Measurements from ENCODE around the gene TTC34. TPM values are rescaled to one million over a fixed set of nuclear protein-coding genes. Genes with fewer than 3 reads are reported as not detected.

Gene TTC34
- total and polyA plus RNA-seq, 2 of the 13 experiments (the other 11 are each of a cell fraction or from before 2014, with no cell fraction given), result 0.07 to 0.11 TPM

GRCh38 chr1:2796890-2797740, 4.4 kb downstream of the TTC34 start (continued):
- TF ChIP-seq ZFP91 (CRISPR knock-in tag; IDR thresholded peaks at IDR 0.05; ENCODE audit: borderline replicate concordance), result no peak
- TF ChIP-seq FOXA1 (IDR thresholded peaks at IDR 0.05), result no peak
- TF ChIP-seq FOXA1 (CRISPR knock-in tag; IDR thresholded peaks at IDR 0.05), result no peak
- TF ChIP-seq ZBTB4 (CRISPR knock-in tag; IDR thresholded peaks at IDR 0.05; ENCODE audit: borderline replicate concordance), result no peak

GRCh38 chr1:2795926-2796325, 5.6 kb downstream of the TTC34 start:
- intact Hi-C loops (cut with micrococcal nuclease; ENCODE audit: unreplicated experiment) (no loop called here), in situ Hi-C loops (cut with HindIII; ENCODE audit: extremely low pct_ligation_motif_present, low pct_unique_long_range_greater_than_20kb) (no loop called here)
- no peak overlapping the region for H3K4me3 ChIP-seq (replicated peaks in 1 of 3; ENCODE audit: insufficient read depth in 1 of 3, low read depth in 2 of 3, low read length in 3 of 3)
- ChIA-PET POLR2A (no interaction called here), CTCF (ENCODE audit: low intra/inter-chr PET ratio, low total read pairs) (no interaction called here)
- H4K20me1 ChIP-seq (ENCODE audit: insufficient read depth, low read length), result no peaks in the 10 kb centered on the region
- no peak for FAIRE-seq
- H3K27me3 ChIP-seq (ENCODE audit: control insufficient read depth in 1 of 2, insufficient read depth in 2 of 2, low read length in 2 of 2), result peaks cover 1 to 8% of the 10 kb centered on the region in 2 experiments; a peak in 1 of 5 replicates
- H3K36me3 ChIP-seq (replicated peaks in 1 of 2; ENCODE audit: control insufficient read depth in 1 of 2, insufficient read depth in 2 of 2, low read length in 2 of 2), result no peaks in the 10 kb centered on the region
- BruUV-seq (replicated peaks), result no TSS peak
- no peak overlapping the region for H3K4me2 ChIP-seq (ENCODE audit: low read depth, low read length)
- H3K79me2 ChIP-seq (ENCODE audit: insufficient read depth, low read length), result no peaks in the 10 kb centered on the region
- H3K4me1 ChIP-seq (ENCODE audit: insufficient read depth, low read length), result no peaks in the 10 kb centered on the region
- no peak overlapping the region for H2AFZ ChIP-seq (ENCODE audit: low read length)
- 12% methylated on average over 5 of the region's 6 CpGs for WGBS (ENCODE audit: low lambda C conversion rate)
- DNase-seq (ENCODE audit: low spot score), result no peak
- H3K27ac ChIP-seq (ENCODE audit: extremely low read length, insufficient read depth, low read length), result no peak overlapping the region
- peaks cover 28% of the 10 kb centered on the region; the same call in 1 of the 2 replicates for H3K9me3 ChIP-seq (ENCODE audit: low read length)
- no peak for TF ChIP-seq PPARG (CRISPR knock-in tag; conservative IDR thresholded peaks at IDR 0.05)
- TF ChIP-seq SAFB2 (CRISPR knock-in tag; IDR thresholded peaks at IDR 0.05; ENCODE audit: borderline replicate concordance, low read depth), result no peak
- no peak overlapping the region for H3K9ac ChIP-seq (ENCODE audit: insufficient read depth, low read depth, low read length)
- ATAC-seq, result no peak

Data from HepG2 (cell line).